GM12891 (cell line): Measurements from ENCODE around the gene TRAPPC4.
"Not testable (repeated sequence)": the region's sequence is repeated elsewhere in the genome, so short reads cannot be mapped to it uniquely, and the experiment has no call there.

ENCODE experiments used
- DNase-seq: peaks from one replicate; pipeline ENCODE4 v3.0.0; 2011; ENCODE audit warnings: low spot score; ENCODE audit not compliant: insufficient read length
- FAIRE-seq: peaks from 2 replicates; lab custom pipeline; 2011; peaks lifted over from hg19 to GRCh38; lab: Jason Lieb, UNC
- PAX5 ChIP-seq: IDR thresholded peaks from 2 replicates; pipeline ENCODE4 v1.6.1; 2011; ENCODE audit warnings: low read length, moderate library complexity, mild to moderate bottlenecking; ENCODE audit not compliant: insufficient read depth, severe bottlenecking
- POLR2A ChIP-seq: IDR thresholded peaks from 2 replicates; pipeline ENCODE4 v1.6.1; 2011; ENCODE audit warnings: low read depth, low read length, control low read depth
- POLR2AphosphoS5 ChIP-seq: IDR thresholded peaks from 2 replicates; pipeline ENCODE4 v1.6.1; 2011; ENCODE audit warnings: low read depth, low read length, control low read depth
- POU2F2 ChIP-seq: IDR thresholded peaks from 2 replicates; pipeline ENCODE4 v1.6.1; 2011; ENCODE audit warnings: low read depth, mild to moderate bottlenecking, control low read depth, low read length, moderate library complexity
- SPI1 ChIP-seq: IDR thresholded peaks from 2 replicates; pipeline ENCODE4 v1.6.1; 2011; ENCODE audit warnings: low read depth, low read length, control low read depth
- TAF1 ChIP-seq: IDR thresholded peaks from 2 replicates; pipeline ENCODE4 v1.6.1; 2011; ENCODE audit warnings: low read depth, low read length, control low read depth

TRAPPC4 gene

GRCh38 chr11:119031912-119032280 is 13.3 kb downstream of the TRAPPC4 start:
- DNase-seq (no peak), FAIRE-seq (no peak)
- TF ChIP-seq SPI1 (no peak), POU2F2 (no peak), TAF1 (no peak)

- not testable (repeated sequence) for FAIRE-seq, DNase-seq
Observed at GRCh38 chr11:119033421-119033820, 14.9 kb downstream of the TRAPPC4 start.

- FAIRE-seq (no peak), DNase-seq (no peak)
- no peak for TF ChIP-seq SPI1
- no peak for TF ChIP-seq TAF1
- TF ChIP-seq POU2F2 = no peak
- no peak for TF ChIP-seq POLR2AphosphoS5
- no peak for TF ChIP-seq POLR2A
- TF ChIP-seq PAX5 = no peak
Observed at GRCh38 chr11:119034813-119035212, 16.2 kb downstream of the TRAPPC4 start.

- DNase-seq (no peak), FAIRE-seq (no peak)
- no peak for TF ChIP-seq PAX5
- no peak for TF ChIP-seq TAF1
- TF ChIP-seq POLR2AphosphoS5 = no peak
- no peak for TF ChIP-seq POU2F2
Observed at GRCh38 chr11:119038884-119039283, 20.3 kb downstream of the TRAPPC4 start.

- FAIRE-seq, DNase-seq: not testable (repeated sequence)
Observed at GRCh38 chr11:119039471-119039870, 20.9 kb downstream of the TRAPPC4 start.

- DNase-seq (no peak), FAIRE-seq (no peak)
- TF ChIP-seq PAX5 = no peak
- TF ChIP-seq SPI1 = no peak
- no peak for TF ChIP-seq POU2F2
- no peak for TF ChIP-seq POLR2AphosphoS5
- TF ChIP-seq POLR2A = no peak
- TF ChIP-seq TAF1 = no peak
Observed at GRCh38 chr11:119041821-119042514, 23.4 kb downstream of the TRAPPC4 start.

- no peak for FAIRE-seq
- TF ChIP-seq SPI1 (no peak), POLR2AphosphoS5 (no peak), TAF1 (no peak), PAX5 (no peak), POU2F2 (no peak)
- no peak for DNase-seq
Observed at GRCh38 chr11:119042927-119043326, 24.4 kb downstream of the TRAPPC4 start.

- no peak for FAIRE-seq
- no peak for TF ChIP-seq POLR2A
- no peak for TF ChIP-seq POU2F2
- no peak for TF ChIP-seq PAX5
- no peak for TF ChIP-seq POLR2AphosphoS5
- TF ChIP-seq TAF1 = no peak
- no peak for TF ChIP-seq SPI1
- no peak for DNase-seq
Observed at GRCh38 chr11:119044708-119045107, 26.1 kb downstream of the TRAPPC4 start.

- TF ChIP-seq POLR2A = no peak
- no peak for TF ChIP-seq TAF1
- no peak for TF ChIP-seq SPI1
- TF ChIP-seq POU2F2 = no peak
- TF ChIP-seq POLR2AphosphoS5 = no peak
- TF ChIP-seq PAX5 = no peak
- FAIRE-seq (no peak), DNase-seq (no peak)
Observed at GRCh38 chr11:119046489-119046888, 27.9 kb downstream of the TRAPPC4 start.

- TF ChIP-seq POU2F2 = no peak
- TF ChIP-seq POLR2AphosphoS5 = no peak
- TF ChIP-seq POLR2A = no peak
- FAIRE-seq = no peak
- no peak for DNase-seq
Observed at GRCh38 chr11:119047205-119047604, 28.6 kb downstream of the TRAPPC4 start.

GRCh38 chr11:119048644-119049043 is 30.1 kb downstream of the TRAPPC4 start:
- DNase-seq (no peak), FAIRE-seq (no peak)
- TF ChIP-seq POLR2AphosphoS5 = no peak
- no peak for TF ChIP-seq TAF1
- TF ChIP-seq SPI1 = no peak
- TF ChIP-seq POLR2A = no peak; the same call in 1 of the 2 replicates
- no peak for TF ChIP-seq POU2F2
- no peak for TF ChIP-seq PAX5
